Nephron progenitor cell (in vitro differentiated cells): Measurements from ENCODE around the gene CFAP47.
"Not testable (repeated sequence)": the region's sequence is repeated elsewhere in the genome, so short reads cannot be mapped to it uniquely, and the experiment has no call there.

Experiments
- DNase-seq: peaks from one replicate; pipeline ENCODE4 v3.0.0; 2021
- H3K27ac Mint-ChIP-seq: 2 replicates; pipeline ENCODE4 v1.8.0; 2021; ENCODE audit warnings: mild to moderate bottlenecking, moderate library complexity, mixed read lengths
- H3K27me3 Mint-ChIP-seq: 2 replicates; pipeline ENCODE4 v1.8.0; 2021; ENCODE audit warnings: mild to moderate bottlenecking, low read depth, mixed read lengths; ENCODE audit not compliant: poor library complexity
- H3K36me3 Mint-ChIP-seq: 2 replicates; pipeline ENCODE4 v1.8.0; 2021; ENCODE audit warnings: low read depth, mixed read lengths
- H3K4me1 Mint-ChIP-seq: 2 replicates; pipeline ENCODE4 v1.8.0; 2021; ENCODE audit warnings: mixed read lengths
- H3K4me3 Mint-ChIP-seq: 2 replicates; pipeline ENCODE4 v1.8.0; 2021; ENCODE audit warnings: mild to moderate bottlenecking, moderate library complexity, mixed read lengths
- H3K9me3 Mint-ChIP-seq: 2 replicates; pipeline ENCODE4 v1.8.0; 2021; ENCODE audit warnings: mild to moderate bottlenecking, moderate library complexity, mixed read lengths
- CTCF ChIP-seq: fragments of 200-600 bp; sonication (generic); IDR thresholded peaks from 2 replicates; pipeline ENCODE4 v1.5.0; 2021; ENCODE audit warnings: antibody characterized with exemption

Gene CFAP47

GRCh38 chrX:36214924-36215323 is 295.4 kb downstream of the CFAP47 start:
- no peak for TF ChIP-seq CTCF
- peaks cover 24% of the 10 kb centered on the region for H3K9me3 Mint-ChIP-seq
- H3K4me1 Mint-ChIP-seq: no peaks in the 10 kb centered on the region
- no peak overlapping the region for H3K4me3 Mint-ChIP-seq
- peaks cover 4% of the 10 kb centered on the region for H3K27me3 Mint-ChIP-seq
- no peaks in the 10 kb centered on the region for H3K36me3 Mint-ChIP-seq
- DNase-seq: no peak
- H3K27ac Mint-ChIP-seq: no peak overlapping the region

- peaks cover 4% of the 10 kb centered on the region for H3K27me3 Mint-ChIP-seq
- TF ChIP-seq CTCF: no peak
- peaks cover 17% of the 10 kb centered on the region for H3K9me3 Mint-ChIP-seq
- no peak for DNase-seq
- H3K27ac Mint-ChIP-seq: no peak overlapping the region
- no peak overlapping the region for H3K4me3 Mint-ChIP-seq
- H3K4me1 Mint-ChIP-seq: no peaks in the 10 kb centered on the region
- H3K36me3 Mint-ChIP-seq: no peaks in the 10 kb centered on the region
Measured at GRCh38 chrX:36218801-36219200, 299.3 kb downstream of the CFAP47 start.

GRCh38 chrX:36234840-36235528 is 315.4 kb downstream of the CFAP47 start:
- H3K9me3 Mint-ChIP-seq: peaks cover 43% of the 10 kb centered on the region
- H3K4me3 Mint-ChIP-seq, DNase-seq, H3K27me3 Mint-ChIP-seq, H3K27ac Mint-ChIP-seq, H3K36me3 Mint-ChIP-seq, H3K4me1 Mint-ChIP-seq: not testable (repeated sequence)

- no peaks in the 10 kb centered on the region for H3K27me3 Mint-ChIP-seq
Measured at GRCh38 chrX:36241397-36241796, 321.9 kb downstream of the CFAP47 start.

GRCh38 chrX:36266155-36266554 is 346.6 kb downstream of the CFAP47 start:
- peaks cover 48% of the 10 kb centered on the region for H3K9me3 Mint-ChIP-seq
- peaks cover 5% of the 10 kb centered on the region for H3K27me3 Mint-ChIP-seq
- TF ChIP-seq CTCF: no peak
- DNase-seq: no peak
- H3K36me3 Mint-ChIP-seq: no peaks in the 10 kb centered on the region
- no peak overlapping the region for H3K27ac Mint-ChIP-seq
- H3K4me1 Mint-ChIP-seq: no peaks in the 10 kb centered on the region
- no peak overlapping the region for H3K4me3 Mint-ChIP-seq

More at GRCh38 chrX:36241397-36241796, 321.9 kb downstream of the CFAP47 start:
- DNase-seq: no peak
- no peaks in the 10 kb centered on the region for H3K4me1 Mint-ChIP-seq
- peaks cover 34% of the 10 kb centered on the region for H3K9me3 Mint-ChIP-seq
- H3K27ac Mint-ChIP-seq: no peak overlapping the region
- H3K36me3 Mint-ChIP-seq: no peaks in the 10 kb centered on the region
- TF ChIP-seq CTCF: no peak
- no peak overlapping the region for H3K4me3 Mint-ChIP-seq

GRCh38 chrX:36310136-36310535 is 390.6 kb downstream of the CFAP47 start:
- TF ChIP-seq CTCF: no peak
- H3K4me1 Mint-ChIP-seq: no peaks in the 10 kb centered on the region
- no peak overlapping the region for H3K27ac Mint-ChIP-seq
- H3K36me3 Mint-ChIP-seq: peaks cover 5% of the 10 kb centered on the region
- no peaks in the 10 kb centered on the region for H3K27me3 Mint-ChIP-seq
- H3K9me3 Mint-ChIP-seq: peaks cover 16% of the 10 kb centered on the region
- no peak for DNase-seq
- no peak overlapping the region for H3K4me3 Mint-ChIP-seq
